NCI-H1092 (cell line): ENCODE data around the gene GSTT4.
"Not testable (repeated sequence)": the region's sequence is repeated elsewhere in the genome, so short reads cannot be mapped to it uniquely, and the experiment has no call there.

Experiments
- DNase-seq: peaks from one replicate; lab custom pipeline; 2025; lab: John Stamatoyannopoulos, UW

GSTT4 gene

GRCh38 chr22:23952794-23953405, 52.4 kb downstream of the GSTT4 start:
- DNase-seq, result not testable (repeated sequence)

- DNase-seq, result not testable (repeated sequence)
These were observed 53.9 kb downstream of the GSTT4 start for GRCh38 chr22:23951383-23951782.

- not testable (repeated sequence) for DNase-seq
These were observed 55.5 kb downstream of the GSTT4 start for GRCh38 chr22:23949764-23950163.
